ENCODE results near the gene OR2T5.
"Not testable (repeated sequence)": the region's sequence is repeated elsewhere in the genome, so short reads cannot be mapped to it uniquely, and the experiment has no call there.

OR2T5 gene

GRCh38 chr1:248488289-248488688, at the start of gene OR2T5:
TSS of gene OR2T5 (plus strand) at chr1:248488589. CDS start at chr1:248488589, 0 bp downstream.
- DNase-seq (ENCODE audit: low spot score) = not testable (repeated sequence)

- not testable (repeated sequence) for DNase-seq (ENCODE audit: low spot score)
Observed at GRCh38 chr1:248438668-248439067, 49.7 kb upstream of the OR2T5 start.

- not testable (repeated sequence) for DNase-seq (ENCODE audit: low spot score)
Observed at GRCh38 chr1:248439283-248439682, 49.1 kb upstream of the OR2T5 start.

GRCh38 chr1:248442500-248443277, 45.7 kb upstream of the OR2T5 start:
- DNase-seq (ENCODE audit: low spot score) = not testable (repeated sequence)

GRCh38 chr1:248444603-248445002, 43.8 kb upstream of the OR2T5 start:
- not testable (repeated sequence) for DNase-seq (ENCODE audit: low spot score)

- not testable (repeated sequence) for DNase-seq (ENCODE audit: low spot score)
Observed at GRCh38 chr1:248445399-248445798, 43.0 kb upstream of the OR2T5 start, which contains the start of gene OR2T2. TSS of gene OR2T2 (plus strand) at chr1:248445637. CDS start at chr1:248452798, 7,161 bp downstream.

GRCh38 chr1:248448409-248449074, 39.8 kb upstream of the OR2T5 start:
- DNase-seq (ENCODE audit: low spot score) = not testable (repeated sequence)

- DNase-seq (ENCODE audit: low spot score) = not testable (repeated sequence)
Observed at GRCh38 chr1:248449821-248450465, 38.4 kb upstream of the OR2T5 start.

- DNase-seq (ENCODE audit: low spot score) = not testable (repeated sequence)
Observed at GRCh38 chr1:248450466-248451145, 37.8 kb upstream of the OR2T5 start.

- DNase-seq (ENCODE audit: low spot score) = not testable (repeated sequence)
Observed at GRCh38 chr1:248453619-248454018, 34.8 kb upstream of the OR2T5 start.

- DNase-seq (ENCODE audit: low spot score) = not testable (repeated sequence)
Observed at GRCh38 chr1:248455045-248455444, 33.3 kb upstream of the OR2T5 start.

GRCh38 chr1:248456635-248457034, 31.8 kb upstream of the OR2T5 start:
- DNase-seq (ENCODE audit: low spot score) = not testable (repeated sequence)

GRCh38 chr1:248459117-248459516, 29.3 kb upstream of the OR2T5 start:
- DNase-seq (ENCODE audit: low spot score) = not testable (repeated sequence)

- DNase-seq (ENCODE audit: low spot score) = no peak
Observed at GRCh38 chr1:248471154-248471553, 17.2 kb upstream of the OR2T5 start.

GRCh38 chr1:248472111-248472510, 16.3 kb upstream of the OR2T5 start:
- DNase-seq (ENCODE audit: low spot score) = not testable (repeated sequence)

GRCh38 chr1:248473051-248473450, 15.3 kb upstream of the OR2T5 start, which contains the start of gene OR2T3:
TSS of gene OR2T3 (plus strand) at chr1:248473351. CDS start at chr1:248473351, 0 bp downstream.
- DNase-seq (ENCODE audit: low spot score) = not testable (repeated sequence)

GRCh38 chr1:248475660-248476059, 12.7 kb upstream of the OR2T5 start:
- not testable (repeated sequence) for DNase-seq (ENCODE audit: low spot score)

GRCh38 chr1:248481686-248482579, 6.5 kb upstream of the OR2T5 start:
- DNase-seq (ENCODE audit: low spot score) = peak; percentile 51

GRCh38 chr1:248496661-248497060, 8.3 kb downstream of the OR2T5 start:
- not testable (repeated sequence) for DNase-seq (ENCODE audit: low spot score)

- not testable (repeated sequence) for DNase-seq (ENCODE audit: low spot score)
Observed at GRCh38 chr1:248500305-248501035, 12.1 kb downstream of the OR2T5 start.
